AG04449 (cell line): Measurements from ENCODE around the gene RNF141.

ENCODE experiments used
- CTCF ChIA-PET: fragments of 350-600 bp; formaldehyde crosslinking; extraction: SDS; loops from one replicate; lab custom pipeline; 2021; ENCODE audit warnings: antibody characterized with exemption; lab: Yijun Ruan, JAX
- POLR2A ChIA-PET: fragments of 400-600, 350-600 bp; formaldehyde crosslinking; extraction: SDS; loops from one replicate; lab custom pipeline; 2020; ENCODE audit warnings: antibody characterized with exemption, inconsistent platforms; lab: Yijun Ruan, JAX
- DNase-seq: peaks from one replicate; pipeline ENCODE4 v3.0.0-alpha.2; 2010; ENCODE audit warnings: low read depth, low spot score
- H3K4me3 ChIP-seq: 2 replicates; pipeline ENCODE4 v1.5.1; 2011; ENCODE audit warnings: low read depth, mild to moderate bottlenecking, control low read depth, low read length
- TF ChIP-seq, protein P1 (sequence below): IDR thresholded peaks from one replicate; pipeline ENCODE4 v1.5.1; 2011; ENCODE audit warnings: mild to moderate bottlenecking, moderate library complexity, low read length, control low read depth, inconsistent platforms; ENCODE audit not compliant: insufficient read depth; ENCODE audit errors: missing control alignments

The RNF141 gene

DNA sequence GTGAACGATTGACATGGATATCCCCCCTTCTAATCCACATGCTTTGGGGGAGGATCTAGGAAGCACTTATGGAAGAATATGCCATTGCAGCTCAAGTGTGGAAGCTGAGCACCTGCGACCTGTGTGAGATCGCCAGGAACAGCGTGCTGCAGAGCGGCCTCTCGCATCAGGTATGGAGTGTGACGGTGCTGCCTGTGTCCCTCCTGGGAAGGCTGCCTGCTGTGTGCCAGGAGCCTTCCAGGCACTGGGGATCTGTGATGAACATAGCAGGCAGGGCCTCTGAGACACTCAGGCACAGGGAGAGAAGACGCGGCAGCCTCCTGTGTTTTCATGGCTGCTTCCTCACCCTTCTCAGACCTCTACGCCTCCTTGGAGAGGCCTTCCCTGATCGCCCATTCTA, 36.5 kb downstream of the RNF141 start:
- no peak overlapping the region for H3K4me3 ChIP-seq
- TF ChIP-seq, protein P1, sequence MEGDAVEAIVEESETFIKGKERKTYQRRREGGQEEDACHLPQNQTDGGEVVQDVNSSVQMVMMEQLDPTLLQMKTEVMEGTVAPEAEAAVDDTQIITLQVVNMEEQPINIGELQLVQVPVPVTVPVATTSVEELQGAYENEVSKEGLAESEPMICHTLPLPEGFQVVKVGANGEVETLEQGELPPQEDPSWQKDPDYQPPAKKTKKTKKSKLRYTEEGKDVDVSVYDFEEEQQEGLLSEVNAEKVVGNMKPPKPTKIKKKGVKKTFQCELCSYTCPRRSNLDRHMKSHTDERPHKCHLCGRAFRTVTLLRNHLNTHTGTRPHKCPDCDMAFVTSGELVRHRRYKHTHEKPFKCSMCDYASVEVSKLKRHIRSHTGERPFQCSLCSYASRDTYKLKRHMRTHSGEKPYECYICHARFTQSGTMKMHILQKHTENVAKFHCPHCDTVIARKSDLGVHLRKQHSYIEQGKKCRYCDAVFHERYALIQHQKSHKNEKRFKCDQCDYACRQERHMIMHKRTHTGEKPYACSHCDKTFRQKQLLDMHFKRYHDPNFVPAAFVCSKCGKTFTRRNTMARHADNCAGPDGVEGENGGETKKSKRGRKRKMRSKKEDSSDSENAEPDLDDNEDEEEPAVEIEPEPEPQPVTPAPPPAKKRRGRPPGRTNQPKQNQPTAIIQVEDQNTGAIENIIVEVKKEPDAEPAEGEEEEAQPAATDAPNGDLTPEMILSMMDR: no peak
- ChIA-PET POLR2A (no interaction called here), CTCF (no interaction called here)
- DNase-seq: no peak

DNA sequence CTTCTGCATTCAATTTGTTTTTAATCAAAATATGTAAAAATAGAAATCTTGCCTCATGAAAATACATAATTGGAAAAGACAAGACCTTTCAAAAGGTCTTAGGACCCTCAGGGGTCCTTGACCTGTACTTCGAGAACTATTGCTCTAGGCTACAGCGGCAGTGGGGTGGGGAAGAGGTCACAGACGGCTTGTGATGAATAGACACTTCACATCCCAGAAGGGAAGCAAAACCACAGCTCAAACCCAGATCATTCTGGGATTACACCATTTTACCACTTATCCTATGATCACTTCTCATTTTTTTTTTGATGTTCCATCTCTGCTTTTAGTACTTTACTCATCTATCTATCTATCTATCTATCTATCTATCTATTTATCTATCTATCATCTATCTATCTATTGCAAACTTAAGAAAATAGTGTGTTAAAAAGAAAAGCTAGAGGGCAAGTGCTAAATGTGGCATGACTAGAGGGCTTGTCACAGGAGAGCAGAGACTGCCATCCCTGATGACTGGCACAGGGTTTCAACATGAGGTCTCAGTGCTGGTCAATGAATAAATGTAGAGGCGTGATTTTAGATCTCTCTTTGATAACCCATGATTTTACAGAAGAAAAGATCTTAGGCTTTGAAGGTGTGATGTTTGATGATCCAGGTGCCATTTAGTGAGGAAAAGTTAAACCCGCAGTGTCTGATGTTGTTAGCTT, 37.1 kb downstream of the RNF141 start:
- TF ChIP-seq, protein P1: no peak
- no peak overlapping the region for H3K4me3 ChIP-seq
- no peak for DNase-seq
- CTCF ChIA-PET: interaction anchor here (1.0 to 1.1 kb wide), 3 partner anchors 11 to 150 kb away, joined by 4 to 5 read pairs (median 4); no protein-coding TSS in a partner anchor
- POLR2A ChIA-PET: no interaction called here

DNA sequence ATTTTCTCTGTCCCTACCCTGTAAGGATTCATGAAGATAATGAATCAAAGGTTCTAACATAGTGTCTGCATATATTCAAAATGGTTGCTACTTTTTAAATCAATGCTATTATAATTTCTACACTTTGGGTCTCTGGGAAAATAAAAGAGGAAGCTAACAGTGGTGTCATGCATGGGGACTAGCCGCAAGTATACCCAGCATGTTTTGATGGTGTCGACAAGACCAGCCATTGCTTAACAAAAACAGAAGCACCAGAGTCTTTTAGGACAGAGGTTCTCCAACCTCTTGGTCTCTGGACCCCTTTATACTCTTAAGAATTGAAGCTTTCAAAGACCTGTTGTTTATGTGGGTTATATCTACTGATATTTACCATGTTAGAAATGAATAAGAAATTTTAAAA, 37.8 kb downstream of the RNF141 start:
- TF ChIP-seq, protein P1: no peak
- ChIA-PET CTCF (interaction anchor here (1.0 to 1.1 kb wide), 3 partner anchors 11 to 151 kb away, joined by 4 to 5 read pairs (median 4); no protein-coding TSS in a partner anchor), POLR2A (no interaction called here)
- no peak overlapping the region for H3K4me3 ChIP-seq
- no peak for DNase-seq

DNA sequence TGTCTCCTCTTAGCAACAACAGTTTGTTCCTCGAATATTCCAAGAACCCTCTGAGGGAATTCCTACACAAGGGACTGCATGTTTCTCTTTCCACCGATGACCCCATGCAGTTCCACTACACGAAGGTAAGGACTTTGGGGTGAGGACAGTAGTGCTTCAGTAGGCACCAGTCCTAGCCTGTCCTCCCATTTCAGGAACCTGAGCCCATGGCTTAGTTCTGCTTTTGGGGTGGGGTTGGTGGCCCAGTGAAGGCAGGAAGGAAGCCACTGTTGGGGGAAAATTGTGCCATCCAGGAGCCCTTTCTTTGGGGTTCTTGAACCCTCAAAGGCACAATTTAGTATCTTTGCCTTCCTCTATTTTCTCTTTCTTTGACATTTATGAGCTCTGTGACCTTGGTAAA, 38.2 kb downstream of the RNF141 start:
- DNase-seq: no peak
- TF ChIP-seq, protein P1: no peak
- ChIA-PET POLR2A (interaction anchor here (0.6 kb wide), 1 partner anchor 24 kb away, joined by 6 read pairs; no protein-coding TSS in a partner anchor), CTCF (interaction anchor here (1.0 to 1.1 kb wide), 3 partner anchors 12 to 152 kb away, joined by 4 to 5 read pairs (median 4); no protein-coding TSS in a partner anchor)
- no peak overlapping the region for H3K4me3 ChIP-seq

DNA sequence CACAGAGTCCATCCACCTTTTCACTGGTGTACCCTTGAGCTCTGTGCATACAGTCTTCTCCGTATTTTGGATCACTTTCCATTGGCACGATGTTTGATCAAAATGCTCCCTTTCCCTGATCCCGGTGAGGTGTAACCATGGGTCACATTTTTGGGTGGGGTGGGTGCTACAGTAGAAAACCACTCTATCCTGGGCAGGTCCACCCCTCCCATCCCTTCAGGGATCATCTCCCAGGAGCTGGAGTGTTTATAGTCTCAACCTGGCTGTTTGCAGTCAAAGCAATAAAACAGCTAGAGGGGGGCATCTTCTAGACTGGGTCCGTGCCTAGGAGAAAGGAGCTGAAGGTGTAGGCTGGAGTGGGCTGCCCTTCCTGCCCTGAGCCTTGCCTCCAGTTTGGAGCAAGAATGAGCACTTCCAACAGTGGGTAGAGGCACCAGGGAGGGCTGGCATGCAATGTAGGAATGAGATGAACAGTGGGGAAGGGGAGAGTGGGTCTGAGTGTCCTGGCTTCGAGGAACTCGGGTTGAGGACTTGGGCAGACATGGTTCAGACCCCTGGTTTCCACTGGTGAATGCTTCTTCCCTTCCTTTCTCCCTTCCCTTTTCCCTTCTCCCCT, 38.8 kb downstream of the RNF141 start:
- DNase-seq: no peak
- H3K4me3 ChIP-seq: no peak overlapping the region
- ChIA-PET CTCF (no interaction called here), POLR2A (interaction anchor here (0.6 kb wide), 1 partner anchor 25 kb away, joined by 6 read pairs; no protein-coding TSS in a partner anchor)
- TF ChIP-seq, protein P1: no peak
